Panc1 (cell line): Measurements from ENCODE around the gene NPHP4. TPM values are rescaled to one million over a fixed set of nuclear protein-coding genes. Genes with fewer than 3 reads are reported as not detected.

Experiments
- ATAC-seq: fragments of 200-7000 bp; cut with Tn5 transposase; 2 replicates; pipeline ENCODE4 v1.9.1; 2020; ENCODE audit warnings: mild to moderate bottlenecking, moderate library complexity
- BruUV-seq: library from RNA; stranded (reverse); fragments of 400-500 nt; replicated peaks from 2 replicates; lab custom pipeline; 2021; lab: Mats Ljungman, UMichigan
- CTCF ChIA-PET: fragments of 300-600 bp; sonication (Branson Sonifier 250); formaldehyde crosslinking; loops from one replicate; lab custom pipeline; 2022; ENCODE audit warnings: antibody characterized with exemption; lab: Charles Lee
- POLR2A ChIA-PET: fragments of 300-600 bp; sonication (Branson Sonifier 250); formaldehyde crosslinking; loops from one replicate; lab custom pipeline; 2022; ENCODE audit warnings: antibody characterized with exemption; lab: Charles Lee
- DNase-seq: peaks from one replicate; pipeline ENCODE4 v3.0.0-alpha.2; 2010; ENCODE audit warnings: low read depth, low spot score
- H3K27ac ChIP-seq: 2 replicates; pipeline ENCODE4 v1.5.1; 2011; ENCODE audit warnings: mild to moderate bottlenecking, low read length, inconsistent platforms
- H3K27me3 ChIP-seq: fragments of 200-500 bp; sonication (Bioruptor generic); 2 replicates; pipeline ENCODE4 v1.6.0; 2014; ENCODE audit warnings: low read length, inconsistent platforms; ENCODE audit not compliant: control insufficient read depth, insufficient read depth
- H3K36me3 ChIP-seq: fragments of 200-500 bp; sonication (Bioruptor generic); 2 replicates; pipeline ENCODE4 v1.5.1; 2014; ENCODE audit warnings: inconsistent platforms, mild to moderate bottlenecking, low read length, moderate library complexity; ENCODE audit not compliant: control insufficient read depth, insufficient read depth
- H3K4me1 ChIP-seq: 2 replicates; pipeline ENCODE4 v1.5.1; 2011; ENCODE audit warnings: inconsistent platforms, mild to moderate bottlenecking, low read length, moderate library complexity; ENCODE audit not compliant: control insufficient read depth, insufficient read depth
- H3K4me3 ChIP-seq, 2 experiments: 2 replicates each; pipeline ENCODE4 v1.5.1; 2011 to 2012; ENCODE audit warnings: low read depth in 2 of 2, low read length in 2 of 2, mild to moderate bottlenecking in 2 of 2, inconsistent platforms in 1 of 2, moderate library complexity in 1 of 2
- H3K9me3 ChIP-seq: fragments of 200-500 bp; sonication (Bioruptor generic); 2 replicates; pipeline ENCODE4 v1.5.1; 2014; ENCODE audit warnings: low read depth, mild to moderate bottlenecking, inconsistent platforms, low read length, moderate library complexity; ENCODE audit not compliant: control insufficient read depth, insufficient read depth
- POLR2AphosphoS5 ChIP-seq: IDR thresholded peaks from 2 replicates; pipeline ENCODE4 v1.6.1; 2012; ENCODE audit warnings: mild to moderate bottlenecking, low read depth, low read length, moderate library complexity
- SIN3A ChIP-seq: IDR thresholded peaks from 2 replicates; pipeline ENCODE4 v1.6.1; 2012; ENCODE audit warnings: low read depth, mild to moderate bottlenecking, low read length, moderate library complexity, borderline replicate concordance; ENCODE audit not compliant: insufficient read depth
- TCF7L2 ChIP-seq: IDR thresholded peaks from 2 replicates; pipeline ENCODE4 v1.6.1; 2011; ENCODE audit warnings: mild to moderate bottlenecking, low read depth, low read length, inconsistent platforms
- in situ Hi-C: cut with HindIII; loops from 2 replicates; pipeline ENCODE4 v1.10.0; 2016; ENCODE audit warnings: low sequenced_read_pairs, low pct_unique_long_range_greater_than_20kb
- intact Hi-C: fragments of 100-400 bp; cut with micrococcal nuclease; formaldehyde crosslinking; loops from one replicate; pipeline ENCODE4 v1.10.0; 2022; ENCODE audit not compliant: unreplicated experiment
- total RNA-seq: library from RNA; stranded (reverse); gene quantifications from one replicate; pipeline ENCODE4 v1.2.1, GENCODE V29; 2021; ENCODE audit not compliant: unreplicated experiment
- TF ChIP-seq, protein P1 (sequence below): fragments of 450-650 bp; IDR thresholded peaks from 2 replicates; pipeline ENCODE4 v1.5.1; 2017; ENCODE audit warnings: mild to moderate bottlenecking
- TF ChIP-seq, protein P2 (sequence below), 2 experiments: IDR thresholded peaks; 2 replicates each; pipeline ENCODE4 v1.6.1; 2011 to 2012; ENCODE audit warnings: low read depth in 2 of 2, control low read depth in 1 of 2, low read length in 1 of 2, mild to moderate bottlenecking in 1 of 2, moderate library complexity in 1 of 2; ENCODE audit not compliant: insufficient read depth in 1 of 2

NPHP4 gene
- total RNA-seq, 1 experiment from 2014 or later: 20.1 TPM

- Histone ChIP-seq H3K36me3 (no peaks in the 10 kb centered on the region; the same call in 1 of the 2 replicates), H3K9me3 (no peaks in the 10 kb centered on the region), H3K4me1 (no peaks in the 10 kb centered on the region), H3K4me3 (no peak overlapping the region), H3K27ac (no peak overlapping the region), H3K27me3 (no peaks in the 10 kb centered on the region)
- ATAC-seq (no peak), DNase-seq (no peak)
- POLR2A ChIA-PET: no interaction called here
- intact Hi-C loops: no loop called here
- in situ Hi-C loops: no loop called here
- TF ChIP-seq TCF7L2 (no peak), POLR2AphosphoS5 (no peak), SIN3A (no peak)
- TF ChIP-seq, protein P1, sequence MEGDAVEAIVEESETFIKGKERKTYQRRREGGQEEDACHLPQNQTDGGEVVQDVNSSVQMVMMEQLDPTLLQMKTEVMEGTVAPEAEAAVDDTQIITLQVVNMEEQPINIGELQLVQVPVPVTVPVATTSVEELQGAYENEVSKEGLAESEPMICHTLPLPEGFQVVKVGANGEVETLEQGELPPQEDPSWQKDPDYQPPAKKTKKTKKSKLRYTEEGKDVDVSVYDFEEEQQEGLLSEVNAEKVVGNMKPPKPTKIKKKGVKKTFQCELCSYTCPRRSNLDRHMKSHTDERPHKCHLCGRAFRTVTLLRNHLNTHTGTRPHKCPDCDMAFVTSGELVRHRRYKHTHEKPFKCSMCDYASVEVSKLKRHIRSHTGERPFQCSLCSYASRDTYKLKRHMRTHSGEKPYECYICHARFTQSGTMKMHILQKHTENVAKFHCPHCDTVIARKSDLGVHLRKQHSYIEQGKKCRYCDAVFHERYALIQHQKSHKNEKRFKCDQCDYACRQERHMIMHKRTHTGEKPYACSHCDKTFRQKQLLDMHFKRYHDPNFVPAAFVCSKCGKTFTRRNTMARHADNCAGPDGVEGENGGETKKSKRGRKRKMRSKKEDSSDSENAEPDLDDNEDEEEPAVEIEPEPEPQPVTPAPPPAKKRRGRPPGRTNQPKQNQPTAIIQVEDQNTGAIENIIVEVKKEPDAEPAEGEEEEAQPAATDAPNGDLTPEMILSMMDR: no peak
- TF ChIP-seq, protein P2, sequence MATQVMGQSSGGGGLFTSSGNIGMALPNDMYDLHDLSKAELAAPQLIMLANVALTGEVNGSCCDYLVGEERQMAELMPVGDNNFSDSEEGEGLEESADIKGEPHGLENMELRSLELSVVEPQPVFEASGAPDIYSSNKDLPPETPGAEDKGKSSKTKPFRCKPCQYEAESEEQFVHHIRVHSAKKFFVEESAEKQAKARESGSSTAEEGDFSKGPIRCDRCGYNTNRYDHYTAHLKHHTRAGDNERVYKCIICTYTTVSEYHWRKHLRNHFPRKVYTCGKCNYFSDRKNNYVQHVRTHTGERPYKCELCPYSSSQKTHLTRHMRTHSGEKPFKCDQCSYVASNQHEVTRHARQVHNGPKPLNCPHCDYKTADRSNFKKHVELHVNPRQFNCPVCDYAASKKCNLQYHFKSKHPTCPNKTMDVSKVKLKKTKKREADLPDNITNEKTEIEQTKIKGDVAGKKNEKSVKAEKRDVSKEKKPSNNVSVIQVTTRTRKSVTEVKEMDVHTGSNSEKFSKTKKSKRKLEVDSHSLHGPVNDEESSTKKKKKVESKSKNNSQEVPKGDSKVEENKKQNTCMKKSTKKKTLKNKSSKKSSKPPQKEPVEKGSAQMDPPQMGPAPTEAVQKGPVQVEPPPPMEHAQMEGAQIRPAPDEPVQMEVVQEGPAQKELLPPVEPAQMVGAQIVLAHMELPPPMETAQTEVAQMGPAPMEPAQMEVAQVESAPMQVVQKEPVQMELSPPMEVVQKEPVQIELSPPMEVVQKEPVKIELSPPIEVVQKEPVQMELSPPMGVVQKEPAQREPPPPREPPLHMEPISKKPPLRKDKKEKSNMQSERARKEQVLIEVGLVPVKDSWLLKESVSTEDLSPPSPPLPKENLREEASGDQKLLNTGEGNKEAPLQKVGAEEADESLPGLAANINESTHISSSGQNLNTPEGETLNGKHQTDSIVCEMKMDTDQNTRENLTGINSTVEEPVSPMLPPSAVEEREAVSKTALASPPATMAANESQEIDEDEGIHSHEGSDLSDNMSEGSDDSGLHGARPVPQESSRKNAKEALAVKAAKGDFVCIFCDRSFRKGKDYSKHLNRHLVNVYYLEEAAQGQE (IDR thresholded peaks at IDR 0.05; ENCODE audit: insufficient read depth in 1 of 2, low read depth in 2 of 2, low read length in 1 of 2): no peak
- CTCF ChIA-PET: no interaction called here
- no TSS peak for BruUV-seq
Measured at GRCh38 chr1:5933050-5933449, 59.2 kb downstream of the NPHP4 start.

DNA sequence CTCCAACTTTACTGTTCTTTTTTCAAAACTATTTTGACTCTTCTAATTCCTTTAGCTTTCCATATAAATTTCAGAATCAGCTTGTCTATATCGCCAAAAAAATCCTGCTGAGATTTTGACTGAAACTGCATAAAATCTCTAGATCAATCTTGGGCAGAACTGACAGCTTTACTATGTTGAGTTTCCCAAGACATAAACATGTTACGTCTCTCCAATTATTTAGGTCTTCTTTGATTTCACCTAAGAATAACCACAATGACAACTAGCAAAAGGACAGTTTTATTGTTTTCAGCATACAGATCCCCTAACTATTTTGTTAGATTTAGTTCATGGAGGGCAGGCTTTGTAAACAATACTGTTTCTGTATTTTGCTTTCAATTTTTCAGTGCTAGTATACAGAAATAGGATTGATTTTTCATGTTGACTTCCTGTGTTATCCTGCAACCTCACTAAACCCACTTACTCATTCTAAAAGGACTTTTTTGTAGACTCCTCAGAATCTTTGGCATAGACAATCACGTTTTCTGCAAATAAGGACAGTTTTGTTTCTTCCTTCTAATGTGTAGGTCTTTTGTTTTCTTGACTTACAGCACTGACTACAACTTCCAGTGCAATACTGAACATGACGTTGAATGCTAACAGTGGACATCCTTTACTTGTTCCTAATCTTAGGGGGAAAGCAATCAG, 63.4 kb downstream of the NPHP4 start:
- in situ Hi-C loops: no loop called here
- no peak for ATAC-seq
- ChIA-PET POLR2A (no interaction called here), CTCF (no interaction called here)
- Histone ChIP-seq H3K9me3 (no peaks in the 10 kb centered on the region), H3K36me3 (no peaks in the 10 kb centered on the region; the same call in 1 of the 2 replicates), H3K27me3 (no peaks in the 10 kb centered on the region), H3K27ac (no peak overlapping the region), H3K4me1 (no peaks in the 10 kb centered on the region), H3K4me3 (no peak overlapping the region)
- TF ChIP-seq POLR2AphosphoS5 (no peak), SIN3A (no peak), TCF7L2 (no peak)
- TF ChIP-seq, protein P1: no peak
- TF ChIP-seq, protein P2 (IDR thresholded peaks at IDR 0.05; ENCODE audit: insufficient read depth in 1 of 2, low read depth in 2 of 2, low read length in 1 of 2): no peak
- no peak for DNase-seq
- intact Hi-C loops: no loop called here
- BruUV-seq: no TSS peak
